B cell (primary cell): ENCODE measurements around the gene LGI4. TPM values are rescaled to one million over a fixed set of nuclear protein-coding genes. Genes with fewer than 3 reads are reported as not detected.

Experiments
- ATAC-seq: fragments of 200-7000 bp; cut with Tn5 transposase; one replicate; pipeline ENCODE4 v1.10.0; 2021; ENCODE audit warnings: low read depth, mild to moderate bottlenecking, moderate number of reproducible peaks, moderate library complexity
- CTCF ChIA-PET: fragments of 350-600 bp; sonication (Branson Sonifier 250); formaldehyde crosslinking; loops from one replicate; lab custom pipeline; 2021; ENCODE audit warnings: antibody characterized with exemption, inconsistent platforms; lab: Charles Lee
- POLR2A ChIA-PET: fragments of 350-600 bp; sonication (Branson Sonifier 250); formaldehyde crosslinking; loops from one replicate; lab custom pipeline; 2021; ENCODE audit warnings: antibody characterized with exemption; lab: Charles Lee
- DNase-seq: peaks from one replicate; pipeline ENCODE4 v3.0.0; 2013
- H2AFZ ChIP-seq: 2 replicates; pipeline ENCODE4 v1.6.1; 2012; ENCODE audit warnings: mild to moderate bottlenecking, low read depth, low read length; ENCODE audit not compliant: insufficient read depth, poor library complexity, severe bottlenecking
- H3K27ac ChIP-seq, 2 donors: 1 replicate in 1 of 2; 2 replicates in 1 of 2; pipeline ENCODE4 v1.5.1; 2012 to 2013; ENCODE audit warnings: low read length in 2 of 2, mild to moderate bottlenecking in 2 of 2, moderate library complexity in 1 of 2
- H3K27me3 ChIP-seq, 4 experiments: fragments of 200-600 bp in 1 of 4; sonication (generic) in 1 of 4; replicated peaks in 1 of 4; 1 replicate in 2 of 4; 2 replicates in 2 of 4; pipeline versions ENCODE4 v1.6.1 to v1.7.0; 2013 to 2016; ENCODE audit warnings: low read length in 3 of 4, mild to moderate bottlenecking in 2 of 4, mixed read lengths in 1 of 4, moderate library complexity in 1 of 4; ENCODE audit not compliant: insufficient read depth in 4 of 4, control insufficient read depth in 3 of 4; ENCODE audit errors: control extremely low read depth in 1 of 4
- H3K36me3 ChIP-seq, 2 experiments: replicated peaks in 1 of 2; 1 replicate in 1 of 2; 2 replicates in 1 of 2; pipeline versions ENCODE4 v1.6.1 to v1.7.1; 2013; ENCODE audit warnings: low read length in 1 of 2; ENCODE audit not compliant: insufficient read depth in 2 of 2, control insufficient read depth in 1 of 2; ENCODE audit errors: control extremely low read depth in 1 of 2, extremely low read depth in 1 of 2
- H3K4me1 ChIP-seq, 2 donors: fragments of 200-600 bp in 1 of 2; sonication (generic) in 1 of 2; 1 replicate in 1 of 2; 2 replicates in 1 of 2; pipeline versions ENCODE4 v1.5.1 to v1.6.1; 2013 to 2017; ENCODE audit warnings: low read length in 2 of 2; ENCODE audit not compliant: control insufficient read depth in 2 of 2, insufficient read depth in 2 of 2
- H3K4me2 ChIP-seq: replicated peaks from 2 replicates; pipeline ENCODE3; 2012; ENCODE audit warnings: mild to moderate bottlenecking, low read depth, low read length; ENCODE audit not compliant: poor library complexity, severe bottlenecking
- H3K4me3 ChIP-seq, 5 experiments: fragments of 200-600 bp in 1 of 5; sonication (generic) in 1 of 5; 1 replicate in 3 of 5; 2 replicates in 2 of 5; pipeline versions ENCODE4 v1.5.1 to v1.7.0; 2011 to 2016; ENCODE audit warnings: low read length in 4 of 5, mild to moderate bottlenecking in 4 of 5, low read depth in 2 of 5, control low read depth in 1 of 5, moderate library complexity in 1 of 5; ENCODE audit not compliant: insufficient read depth in 1 of 5; ENCODE audit errors: control extremely low read depth in 1 of 5, extremely low read depth in 1 of 5
- H3K79me2 ChIP-seq: fragments of 200-600 bp; sonication (generic); one replicate; pipeline ENCODE4 v1.6.0; 2016; ENCODE audit warnings: low read length; ENCODE audit not compliant: control insufficient read depth, insufficient read depth
- H3K9ac ChIP-seq: fragments of 200-600 bp; sonication (generic); 2 replicates; pipeline ENCODE4 v1.6.1; 2017; ENCODE audit warnings: mild to moderate bottlenecking, low read length, moderate library complexity
- H3K9me3 ChIP-seq, 3 donors: one replicate each; pipeline versions ENCODE4 v1.6.1 to v1.7.1; 2013; ENCODE audit warnings: low read length in 2 of 3; ENCODE audit not compliant: control insufficient read depth in 2 of 3, insufficient read depth in 1 of 3; ENCODE audit errors: control extremely low read depth in 1 of 3
- H4K20me1 ChIP-seq: 2 replicates; pipeline ENCODE4 v1.6.0; 2012; ENCODE audit warnings: mild to moderate bottlenecking, low read length; ENCODE audit not compliant: insufficient read depth, control insufficient read depth, poor library complexity, severe bottlenecking
- H3K27ac Mint-ChIP-seq: one replicate; pipeline ENCODE4 v1.8.0; 2021; ENCODE audit warnings: mixed read lengths
- H3K27me3 Mint-ChIP-seq: one replicate; pipeline ENCODE4 v1.8.0; 2021; ENCODE audit warnings: mixed read lengths
- H3K4me1 Mint-ChIP-seq: one replicate; pipeline ENCODE4 v1.8.0; 2021; ENCODE audit warnings: mixed read lengths
- H3K4me3 Mint-ChIP-seq: one replicate; pipeline ENCODE4 v1.8.0; 2021; ENCODE audit warnings: mixed read lengths
- H3K9me3 Mint-ChIP-seq: one replicate; pipeline ENCODE4 v1.8.0; 2022; ENCODE audit warnings: mixed read lengths; ENCODE audit not compliant: insufficient read depth
- CTCF ChIP-seq: fragments of 200-600 bp; IDR thresholded peaks from one replicate; pipeline ENCODE4 v1.8.0; 2022; ENCODE audit warnings: antibody characterized with exemption, mild to moderate bottlenecking
- EZH2 ChIP-seq: IDR thresholded peaks from 2 replicates; pipeline ENCODE4 v1.6.1; 2012; ENCODE audit warnings: borderline replicate concordance, low read depth, mild to moderate bottlenecking, moderate library complexity, low read length; ENCODE audit not compliant: insufficient read depth, poor library complexity, severe bottlenecking
- WGBS: methylation state at CpG from one replicate; pipeline ENCODE4 v1.1.5; 2013; ENCODE audit warnings: missing lambda C conversion rate; ENCODE audit not compliant: insufficient coverage; 5-methylcytosine and 5-hydroxymethylcytosine counted together
- intact Hi-C: fragments of 100-400 bp; cut with micrococcal nuclease; formaldehyde crosslinking; loops from one replicate; pipeline ENCODE4 v1.10.0; 2022
- polyA plus RNA-seq: library from polyadenylated mRNA; depleted of rRNA; stranded (reverse); fragments of >200 nt; gene quantifications from 2 replicates; pipeline ENCODE4 v1.2.3, GENCODE V29; 2012
- total RNA-seq, 2 donors: library from RNA; stranded (reverse); fragments of 120-200 nt in 1 of 2; gene quantifications; 1 replicate in 1 of 2; 2 replicates in 1 of 2; pipeline versions ENCODE4 v1.2.3 to v1.2.4, GENCODE V29; 2013 to 2022

Gene LGI4
- total and polyA plus RNA-seq, 2 donors (not counting 1 experiment from before 2014, with no cell fraction given), result 0.40 to 0.59 TPM

- CTCF ChIA-PET, result interaction anchor here (1.0 to 5.9 kb wide), 10 partner anchors 14 to 358 kb away, joined by 3 to 65 read pairs (median 6); partner anchors contain the start of genes FXYD3 and USF2
- Mint-ChIP-seq H3K4me3 (no peak overlapping the region), H3K27me3 (peaks cover 14% of the 10 kb centered on the region), H3K27ac (no peak overlapping the region), H3K4me1 (peaks cover 36% of the 10 kb centered on the region), H3K9me3 (peaks cover 3% of the 10 kb centered on the region)
- no peak overlapping the region for H2AFZ ChIP-seq
- H3K4me1 ChIP-seq, result peaks cover 12 to 43% of the 10 kb centered on the region in 2 donors
- H3K9ac ChIP-seq, result no peak overlapping the region
- ATAC-seq (no peak), DNase-seq (peak; percentile 49)
- no peaks in the 10 kb centered on the region for H4K20me1 ChIP-seq
- H3K4me2 ChIP-seq, result no peak overlapping the region
- peaks cover 0 to 5% (median under 1%) of the 10 kb centered on the region in 4 experiments for H3K27me3 ChIP-seq
- intact Hi-C loops, result no loop called here
- no peaks in the 10 kb centered on the region for H3K36me3 ChIP-seq
- H3K79me2 ChIP-seq, result no peaks in the 10 kb centered on the region
- 50% methylated on average over 8 of the region's 9 CpGs for WGBS
- no peak overlapping the region for H3K4me3 ChIP-seq
- TF ChIP-seq EZH2 (no peak), CTCF (no peak)
- H3K27ac ChIP-seq, result no peak overlapping the region
- H3K9me3 ChIP-seq, result peaks cover 0 to 3% (median 0%) of the 10 kb centered on the region in 3 donors
- POLR2A ChIA-PET, result interaction anchor here (0.9 to 1.0 kb wide), 3 partner anchors 12 to 134 kb away, joined by 3 read pairs; no protein-coding TSS in a partner anchor
These were observed 2.3 kb upstream of the LGI4 start for GRCh38 chr19:35136977-35137702.

GRCh38 chr19:35136231-35136630, 1.4 kb upstream of the LGI4 start:
- intact Hi-C loops, result no loop called here
- Histone ChIP-seq H3K9ac (no peak overlapping the region), H3K9me3 (peaks cover 0 to 3% (median 0%) of the 10 kb centered on the region in 3 donors), H4K20me1 (no peaks in the 10 kb centered on the region), H3K4me3 (no peak overlapping the region), H3K36me3 (no peaks in the 10 kb centered on the region), H3K27me3 (peaks cover 0 to 2% (median 0%) of the 10 kb centered on the region in 4 experiments), H3K79me2 (no peaks in the 10 kb centered on the region), H3K27ac (no peak overlapping the region), H2AFZ (no peak overlapping the region), H3K4me2 (no peak overlapping the region), H3K4me1 (peaks cover 4 to 34% of the 10 kb centered on the region in 2 donors)
- TF ChIP-seq CTCF (no peak), EZH2 (no peak)
- Mint-ChIP-seq H3K4me1 (peaks cover 27% of the 10 kb centered on the region), H3K27me3 (peaks cover 12% of the 10 kb centered on the region), H3K4me3 (no peak overlapping the region), H3K9me3 (peaks cover 3% of the 10 kb centered on the region), H3K27ac (peak overlapping the region; percentile 3)
- ATAC-seq, result no peak
- ChIA-PET CTCF (interaction anchor here (0.7 to 5.9 kb wide), 21 partner anchors 11 to 359 kb away, joined by 3 to 65 read pairs (median 6); partner anchors contain the start of genes FXYD3, FXYD5 and USF2), POLR2A (interaction anchor here (1.0 to 1.1 kb wide), 2 partner anchors 12 to 133 kb away, joined by 3 read pairs; no protein-coding TSS in a partner anchor)
- 94% methylated on average over 10 of the region's 11 CpGs for WGBS
- no peak for DNase-seq
